ENCODE results near the gene DLEC1.

- TF ChIP-seq CTCF (IDR thresholded peaks at IDR 0.05) (no peak), POLR2A (IDR thresholded peaks at IDR 0.05) (no peak), POLR2AphosphoS5 (IDR thresholded peaks at IDR 0.05) (no peak), EP300 (IDR thresholded peaks at IDR 0.05) (no peak)
These were observed 37.4 kb upstream of the DLEC1 start for GRCh38 chr3:38001456-38002081.

Measured in gastroesophageal sphincter (tissue), 3 donors.